Skin epidermis (tissue), 12 donors: ENCODE data around the gene SMIM35.

Source experiments
- H3K27ac ChIP-seq, 21 experiments: fragments of 200-600 bp; sonication (generic) in 11 of 21; one replicate each; pipeline ENCODE4 v1.5.0; 2020; ENCODE audit warnings: mild to moderate bottlenecking in 3 of 21, inconsistent platforms in 2 of 21, moderate library complexity in 2 of 21
- H3K4me3 ChIP-seq, 7 experiments: fragments of 200-600 bp; sonication (generic) in 2 of 7; one replicate each; pipeline ENCODE4 v1.5.0; 2020; ENCODE audit warnings: inconsistent platforms in 2 of 7, mild to moderate bottlenecking in 2 of 7, moderate library complexity in 1 of 7

SMIM35 gene

DNA sequence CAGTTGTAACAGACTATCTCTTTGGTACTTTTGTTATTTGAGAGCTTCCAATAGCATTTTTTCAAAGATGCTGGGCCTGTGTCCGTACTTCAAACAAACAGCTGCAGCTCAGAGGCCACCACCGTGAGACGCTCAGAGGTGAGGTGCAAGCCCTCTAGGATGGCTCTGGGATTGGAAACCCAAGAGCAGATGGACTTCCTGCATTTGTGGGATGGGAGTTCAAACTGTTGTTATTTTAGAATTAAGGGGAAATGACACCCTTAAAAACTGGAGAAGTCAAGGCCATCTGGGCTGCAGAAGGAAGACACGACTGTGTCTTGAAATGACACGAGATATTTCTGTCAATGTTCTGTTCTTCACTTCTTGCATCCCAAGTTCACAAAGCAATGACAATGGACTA, 109.7 kb downstream of the SMIM35 start:
- peak overlapping the region in 6 of 21 experiments; percentile 11 to 84 (median 36) for H3K27ac ChIP-seq
- no peak overlapping the region for H3K4me3 ChIP-seq

DNA sequence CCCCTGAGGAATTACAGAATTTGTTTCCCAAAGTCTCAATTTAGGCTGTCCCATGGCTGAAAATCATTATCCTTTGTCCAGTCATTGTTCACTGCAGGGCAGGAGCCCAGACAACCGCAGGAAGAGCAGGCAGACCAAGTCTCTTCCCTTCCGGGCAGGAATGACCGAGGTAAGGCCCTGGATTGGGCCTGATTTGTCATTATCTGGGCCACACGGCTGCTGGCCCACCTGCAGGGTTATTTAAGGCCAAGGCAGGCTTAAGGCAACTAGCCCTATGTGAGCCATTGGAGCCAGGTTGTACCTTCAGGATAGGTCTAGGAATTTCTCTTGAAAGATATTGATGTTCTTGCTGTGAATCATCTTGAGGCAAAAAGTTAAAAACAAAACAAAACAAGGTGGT, 110.3 kb downstream of the SMIM35 start:
- Histone ChIP-seq H3K4me3 (no peak overlapping the region), H3K27ac (peak overlapping the region in 7 of 21 experiments; percentile 5 to 60 (median 34))

DNA sequence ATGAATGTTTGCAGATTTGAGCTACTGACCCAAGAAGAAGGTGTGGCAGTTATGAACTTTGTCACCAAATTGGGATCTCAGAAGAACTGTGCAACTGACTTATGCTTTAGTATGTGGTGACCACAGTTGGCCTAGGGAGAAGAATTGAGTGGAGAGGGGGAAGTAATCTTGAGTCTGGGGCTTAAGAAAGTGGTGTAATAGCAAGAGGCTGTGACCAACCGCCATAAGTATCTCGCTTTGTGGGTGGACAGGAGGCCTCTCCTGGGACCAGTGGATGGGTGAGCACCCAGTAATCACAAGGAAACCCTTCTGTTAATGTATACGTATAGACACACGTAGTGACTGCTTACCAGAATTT, 113.3 kb downstream of the SMIM35 start:
- H3K27ac ChIP-seq: peak overlapping the region in 3 of 21 experiments; percentile 12 to 80 (median 61)
- no peak overlapping the region for H3K4me3 ChIP-seq

DNA sequence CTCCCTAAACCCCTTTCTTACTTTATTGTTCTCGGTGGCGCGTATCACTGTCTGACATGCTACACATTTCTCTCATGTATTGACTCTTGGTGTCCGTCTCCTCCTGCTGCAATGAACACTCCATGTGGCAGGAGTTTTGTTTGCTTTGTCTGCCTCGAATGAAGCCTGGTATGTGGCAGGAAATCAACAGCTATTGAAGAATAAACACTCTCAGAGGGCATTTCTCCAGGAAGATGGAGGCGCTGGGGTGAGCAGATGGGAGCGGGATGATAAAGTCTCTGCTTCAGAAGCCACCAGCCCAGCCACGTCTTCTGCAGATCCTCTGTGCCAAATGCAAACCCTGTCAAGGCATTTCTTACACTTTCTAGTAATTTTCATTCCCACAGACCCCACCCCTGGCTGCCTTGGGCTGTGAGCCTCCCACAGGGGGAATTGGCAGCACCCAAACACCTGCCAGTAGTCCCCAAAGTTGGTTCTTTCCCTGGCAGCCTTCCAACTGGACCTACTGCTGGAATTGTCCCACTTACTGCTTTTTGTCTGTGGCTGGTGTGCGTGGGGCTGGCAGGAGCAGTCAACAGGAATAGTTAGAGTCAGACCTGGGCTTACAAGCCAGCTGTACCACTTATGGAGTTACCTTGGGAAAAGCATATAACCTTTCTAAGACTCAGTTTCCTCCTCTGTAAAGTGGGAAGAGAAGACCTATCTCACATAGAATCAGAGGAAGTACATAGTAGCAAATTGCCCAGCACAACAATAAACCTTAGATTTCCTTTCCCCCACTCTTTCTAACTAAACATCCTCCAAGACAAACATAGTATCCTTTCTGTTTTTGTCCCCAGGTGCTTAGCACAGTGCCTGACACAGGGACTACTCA, 113.9 kb downstream of the SMIM35 start:
- H3K4me3 ChIP-seq: no peak overlapping the region

DNA sequence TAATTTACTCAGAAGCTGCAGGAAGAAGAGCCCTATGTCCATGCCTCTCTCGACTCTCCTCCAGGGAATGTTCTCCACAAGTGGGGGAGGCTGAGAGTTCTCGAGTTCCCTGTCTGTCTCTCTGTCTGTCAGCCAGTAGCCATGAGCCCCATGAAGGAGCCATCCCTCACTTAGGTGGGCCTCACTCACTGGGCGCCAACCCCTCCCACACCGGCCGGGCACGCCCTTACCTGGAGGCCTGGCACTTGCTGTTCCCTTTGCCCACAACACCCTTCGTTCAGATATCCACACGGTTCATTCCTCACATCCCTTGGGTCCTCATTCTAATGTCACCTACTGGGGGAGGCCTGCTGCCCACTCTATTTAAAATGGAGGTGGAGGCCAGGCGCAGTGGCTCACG, 114.7 kb downstream of the SMIM35 start:
- no peak overlapping the region for H3K27ac ChIP-seq
- H3K4me3 ChIP-seq: no peak overlapping the region

More for the DNA sequence above, 113.9 kb downstream of the SMIM35 start:
- H3K27ac ChIP-seq: peak overlapping the region in 3 of 21 experiments; percentile 12 to 80 (median 61)

DNA sequence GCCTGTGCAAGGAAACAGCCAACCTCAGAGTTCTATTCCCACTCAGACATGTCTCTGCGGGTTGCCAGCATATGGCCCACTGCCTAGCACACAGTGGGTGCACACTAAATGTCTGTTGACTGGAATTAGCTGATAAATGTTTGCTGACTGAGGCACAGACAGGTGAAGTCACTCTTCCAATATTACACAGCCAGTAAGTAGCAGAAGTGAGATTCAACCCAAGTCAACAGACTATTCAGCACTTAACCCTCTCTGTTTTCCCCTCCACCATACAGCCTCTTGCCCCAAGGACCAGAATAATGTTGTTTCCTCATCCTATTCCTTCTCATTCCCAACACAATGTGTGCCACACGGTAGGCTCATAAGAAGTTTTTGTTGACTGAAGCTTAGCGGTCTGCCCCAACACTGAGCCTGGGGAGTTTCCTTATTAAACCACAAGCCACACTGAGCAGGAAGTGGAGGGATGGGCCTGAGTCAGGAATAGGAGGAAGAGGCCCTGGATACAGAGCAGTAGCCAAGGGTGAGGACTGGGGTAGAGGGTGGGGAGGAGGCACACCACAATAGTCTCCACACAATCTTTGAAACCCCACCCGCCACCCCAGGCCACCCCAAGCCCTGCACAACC, 116.3 kb downstream of the SMIM35 start:
- H3K4me3 ChIP-seq: no peak overlapping the region
- peak overlapping the region in 6 of 21 experiments; percentile 0 to 79 (median 40) for H3K27ac ChIP-seq

DNA sequence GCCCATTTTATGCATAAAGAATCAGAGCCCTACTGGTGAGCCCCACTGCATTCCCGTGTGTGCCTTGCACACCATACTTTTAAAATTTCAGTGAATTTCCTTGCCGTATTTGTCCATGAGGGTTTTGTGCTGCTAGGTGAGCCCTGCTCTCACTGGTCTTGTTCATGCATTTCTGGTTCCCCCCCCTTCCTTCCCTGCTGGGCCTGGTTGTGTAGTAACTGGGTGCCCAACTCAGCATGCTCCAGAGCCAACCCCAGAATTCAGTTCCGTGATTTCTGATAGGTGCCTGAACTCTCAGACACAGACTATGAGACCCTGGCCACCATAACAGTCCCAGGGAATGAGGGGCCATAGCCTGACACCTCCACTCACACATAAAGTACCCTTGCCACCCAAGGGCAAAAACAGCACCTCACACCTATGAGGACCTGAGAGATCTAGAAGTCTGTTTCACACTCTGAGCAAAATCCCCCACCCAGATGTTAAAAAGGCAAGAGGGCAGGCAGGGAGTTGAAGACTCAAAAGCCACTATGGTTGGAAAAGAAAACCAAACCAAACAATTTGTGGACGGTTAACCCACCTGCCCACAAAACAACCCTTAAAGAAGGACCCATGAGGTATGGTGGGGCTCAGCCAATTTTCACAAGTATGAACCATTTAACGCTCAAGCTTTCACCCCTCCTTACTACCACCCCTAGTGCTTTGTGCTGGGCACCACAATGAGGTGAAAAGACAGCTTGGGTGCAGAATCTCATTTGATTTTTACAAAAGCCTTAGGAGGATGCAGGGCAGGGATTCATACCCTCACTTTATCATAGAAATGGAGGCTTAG, 117.4 kb downstream of the SMIM35 start:
- H3K4me3 ChIP-seq: no peak overlapping the region
- H3K27ac ChIP-seq: peak overlapping the region in 2 of 21 experiments; percentile 0 to 79

DNA sequence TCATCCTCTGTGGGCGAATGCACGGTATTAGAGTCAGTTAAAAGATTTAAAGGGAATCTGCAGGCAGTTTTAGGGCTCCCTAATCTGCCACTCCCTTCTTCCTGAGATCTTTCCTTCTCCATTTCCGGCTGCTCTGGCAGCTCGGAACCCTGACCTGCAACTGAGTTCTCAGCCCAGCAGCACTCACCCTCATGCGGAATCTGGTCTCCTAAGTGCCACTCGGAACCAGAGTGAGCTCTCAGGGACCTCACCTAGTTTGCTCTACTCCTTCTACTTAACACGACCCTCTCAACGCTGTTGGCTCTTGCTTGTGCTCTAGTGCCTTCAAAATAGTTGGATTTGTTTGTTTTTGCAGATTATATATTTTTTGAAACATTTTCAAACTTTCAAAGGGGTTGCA, 119.9 kb downstream of the SMIM35 start:
- Histone ChIP-seq H3K4me3 (no peak overlapping the region), H3K27ac (no peak overlapping the region)

DNA sequence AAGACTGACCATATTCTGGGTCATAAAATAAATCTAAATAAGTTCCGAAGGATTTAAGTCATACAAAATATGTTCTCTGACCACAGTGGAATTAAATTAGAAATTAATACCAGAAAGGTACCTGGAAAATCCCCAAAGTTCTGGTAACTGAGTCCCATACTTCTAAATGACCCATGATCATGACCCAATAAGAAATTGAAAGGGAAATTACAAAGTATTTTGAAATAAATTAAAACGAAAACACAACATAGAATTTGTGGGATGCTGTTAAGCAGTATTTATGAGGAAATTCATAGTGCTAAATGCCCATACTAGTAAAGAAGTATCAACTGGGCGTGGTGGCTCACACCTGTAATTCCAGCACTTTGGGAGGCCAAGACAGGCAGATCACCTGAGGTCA, 123.9 kb downstream of the SMIM35 start:
- H3K27ac ChIP-seq: no peak overlapping the region
- no peak overlapping the region for H3K4me3 ChIP-seq

DNA sequence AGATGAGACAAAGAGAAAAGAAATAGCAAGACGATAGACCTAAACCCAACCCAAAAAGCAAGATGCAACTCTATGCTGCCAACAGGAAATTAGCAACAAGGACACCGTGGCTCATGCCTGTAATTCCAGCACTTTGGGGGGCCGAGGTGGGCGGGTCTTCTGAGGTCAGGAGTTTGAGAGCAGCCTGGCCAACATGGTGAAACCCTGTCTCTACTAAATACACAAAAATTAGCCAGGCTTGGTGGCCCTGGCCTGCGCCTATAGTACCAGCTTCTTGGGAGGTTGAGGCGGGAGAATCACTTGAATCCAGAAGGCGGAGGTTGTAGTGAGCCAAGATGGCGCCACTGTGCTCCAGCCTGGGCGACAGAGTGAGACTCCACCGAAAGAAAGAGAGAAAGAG, 124.9 kb downstream of the SMIM35 start:
- Histone ChIP-seq H3K4me3 (no peak overlapping the region), H3K27ac (no peak overlapping the region)

DNA sequence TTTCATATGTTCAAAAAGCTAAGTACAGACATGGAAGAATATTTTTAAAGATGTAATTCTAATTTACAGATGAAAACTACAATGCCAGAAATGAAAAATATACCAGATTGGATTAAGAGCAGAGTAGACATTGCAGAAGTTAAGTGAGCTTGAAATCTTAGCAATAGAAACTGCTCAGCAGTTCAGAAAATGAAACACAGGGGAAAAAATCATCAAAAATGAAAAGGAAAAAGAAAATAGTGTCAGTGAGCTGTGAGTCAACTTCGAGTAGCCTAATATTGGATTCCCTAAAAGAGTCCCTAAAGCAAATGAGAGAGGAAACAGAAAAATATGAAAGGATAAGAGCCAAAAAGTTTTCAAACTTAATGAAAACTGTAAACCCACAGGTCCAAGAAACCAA, 126.4 kb downstream of the SMIM35 start:
- H3K4me3 ChIP-seq: no peak overlapping the region
- H3K27ac ChIP-seq: peak overlapping the region in 3 of 21 experiments; percentile 11 to 63 (median 23)

DNA sequence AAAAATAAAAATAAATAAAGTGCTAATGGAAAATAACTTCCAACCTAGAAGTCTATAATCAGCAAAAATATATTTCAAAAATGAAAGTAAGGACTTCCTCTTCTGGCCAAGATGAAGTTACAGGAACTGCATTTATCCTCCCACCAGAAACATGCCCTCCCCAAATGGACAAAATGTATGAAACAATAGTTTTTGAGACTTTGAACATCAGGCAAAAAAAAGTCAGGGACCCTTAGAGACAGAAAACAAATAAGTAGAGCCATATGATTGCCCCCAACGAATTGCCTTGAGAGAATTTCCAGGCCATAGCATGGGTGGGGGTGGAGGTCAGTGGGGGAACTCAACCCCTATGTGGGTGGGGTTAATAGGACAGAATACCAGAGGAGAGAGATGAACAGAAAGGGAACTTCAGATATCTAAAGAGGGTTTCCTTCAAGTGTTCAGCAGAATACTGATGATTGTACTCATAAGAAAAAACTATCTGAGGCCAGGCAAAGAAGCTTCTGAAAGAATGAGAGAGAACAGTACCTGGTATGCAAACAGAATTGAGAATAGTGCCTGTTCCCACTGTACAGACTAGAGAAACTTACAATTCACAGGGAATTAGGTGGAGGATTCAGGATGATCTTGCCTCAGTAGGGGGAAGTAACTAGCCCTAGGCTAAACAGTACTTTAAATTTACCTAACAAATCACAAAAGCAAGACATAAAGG, 127.2 kb downstream of the SMIM35 start:
- Histone ChIP-seq H3K27ac (peak overlapping the region in 4 of 21 experiments; percentile 11 to 63 (median 26)), H3K4me3 (no peak overlapping the region)

DNA sequence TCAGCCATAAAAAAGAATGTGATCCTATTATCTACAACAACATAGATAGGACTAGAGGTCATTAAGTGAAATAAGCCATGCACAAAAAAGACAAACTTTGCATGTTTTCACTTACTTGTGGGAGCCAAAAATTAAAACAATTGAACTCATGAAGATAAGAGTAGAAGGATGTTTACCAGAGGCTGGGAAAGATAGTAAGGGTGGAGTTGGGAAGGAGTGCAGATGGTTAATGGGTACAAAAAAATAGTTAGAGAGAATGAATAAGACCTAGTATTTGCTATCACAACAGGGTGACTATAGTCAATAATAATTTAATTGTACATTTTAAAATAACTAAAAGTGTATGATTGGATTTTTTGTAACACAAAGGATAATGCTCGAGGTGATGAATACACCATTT, 127.8 kb downstream of the SMIM35 start:
- H3K27ac ChIP-seq: peak overlapping the region in 1 of 21 experiments; percentile 23
- no peak overlapping the region for H3K4me3 ChIP-seq
